K562 treated with DMSO at 1 percent for 4 hours (cell line): ENCODE results near the gene APLP1. TPM values are rescaled to one million over a fixed set of nuclear protein-coding genes. Genes with fewer than 3 reads are reported as not detected.

Source experiments
- total RNA-seq: library from RNA; unstranded; fragments of 300-600 nt; gene quantifications from 2 replicates; pipeline ENCODE4 v1.2.3, GENCODE V29; 2022; ENCODE audit not compliant: insufficient read depth

Gene APLP1
- total RNA-seq, result 5.0 and 7.4 TPM in 2 replicates

DNA sequence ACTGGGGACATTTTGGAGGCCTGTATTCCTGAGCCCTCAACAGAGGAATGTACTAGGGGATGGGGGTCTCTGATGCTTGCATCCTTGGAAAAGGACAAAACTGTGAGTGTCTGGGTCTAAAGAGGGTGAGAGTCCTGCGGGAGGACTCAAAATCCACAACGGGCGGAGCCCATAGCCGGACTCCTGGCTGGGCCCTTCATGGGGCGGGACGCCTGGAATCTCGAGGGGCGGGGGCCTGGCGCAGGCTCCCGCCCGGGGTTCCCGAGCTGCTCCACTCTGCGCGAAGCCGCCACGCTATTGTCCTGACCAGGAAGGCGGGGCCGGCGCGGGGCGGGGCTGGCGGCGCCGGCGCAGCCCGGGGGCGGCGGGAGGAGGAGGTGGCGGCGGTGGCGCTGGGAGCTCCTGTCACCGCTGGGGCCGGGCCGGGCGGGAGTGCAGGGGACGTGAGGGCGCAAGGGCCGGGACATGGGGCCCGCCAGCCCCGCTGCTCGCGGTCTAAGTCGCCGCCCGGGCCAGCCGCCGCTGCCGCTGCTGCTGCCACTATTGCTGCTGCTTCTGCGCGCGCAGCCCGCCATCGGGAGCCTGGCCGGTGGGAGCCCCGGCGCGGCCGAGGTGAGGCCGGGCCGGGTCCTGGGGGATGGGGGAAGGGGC is at the start of gene APLP1:
APLP1 (plus strand) TSS at position 403 of the 651 bp plus-strand sequence; CDS start at position 466, 63 bp downstream.

GRCh38 chr19:35852029-35852780 is 16.2 kb upstream of the APLP1 start, which contains the start of gene NPHS1:
Gene NPHS1, minus strand, starts transcription at chr19:35852504. Its CDS starts 667 bp downstream, at chr19:35851837.

GRCh38 chr19:35856546-35857149 is 11.7 kb upstream of the APLP1 start, which contains the start of gene KIRREL2:
Gene KIRREL2, plus strand, starts transcription at chr19:35856911. Its CDS starts 209 bp downstream, at chr19:35857120.

DNA sequence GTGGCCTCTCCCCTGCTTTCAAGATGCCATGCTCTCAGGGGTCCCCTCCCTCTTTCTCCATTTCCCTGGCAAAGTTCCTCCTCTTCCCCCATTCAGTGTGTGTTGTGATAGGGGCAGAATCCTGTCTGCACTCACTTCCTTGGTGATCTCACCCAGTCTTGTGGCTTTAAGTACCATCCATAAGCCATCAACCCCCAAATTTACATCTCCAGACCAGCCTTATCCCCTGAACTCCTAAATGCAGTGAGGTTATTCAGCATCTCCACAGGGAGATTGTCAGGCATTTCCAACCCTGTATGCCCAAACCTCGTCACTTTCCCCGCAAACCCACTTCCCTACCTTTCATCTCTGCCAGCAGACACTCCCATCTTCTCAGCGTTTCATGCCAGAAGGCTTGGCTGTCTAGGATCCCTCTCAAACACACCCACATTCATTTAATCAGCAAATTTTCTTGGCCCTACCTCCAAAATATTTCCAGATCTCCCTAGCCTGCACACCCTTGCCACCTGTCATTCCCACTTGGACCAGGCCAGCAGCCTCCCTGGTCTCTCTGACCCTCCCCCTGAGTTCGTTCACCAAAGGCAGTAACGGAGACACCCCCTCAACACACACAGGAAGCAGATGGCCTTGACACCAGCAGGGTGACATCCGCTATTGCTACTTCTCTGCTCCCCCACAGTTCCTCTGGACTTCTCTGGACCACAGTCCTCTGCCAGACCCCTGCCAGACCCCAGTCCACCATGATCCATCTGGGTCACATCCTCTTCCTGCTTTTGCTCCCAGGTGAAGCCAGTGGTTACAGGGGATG is 33.7 kb downstream of the APLP1 start, which contains the start of gene HCST:
HCST (plus strand) TSS at position 676 of the 808 bp plus-strand sequence; CDS start at position 741, 65 bp downstream.

DNA sequence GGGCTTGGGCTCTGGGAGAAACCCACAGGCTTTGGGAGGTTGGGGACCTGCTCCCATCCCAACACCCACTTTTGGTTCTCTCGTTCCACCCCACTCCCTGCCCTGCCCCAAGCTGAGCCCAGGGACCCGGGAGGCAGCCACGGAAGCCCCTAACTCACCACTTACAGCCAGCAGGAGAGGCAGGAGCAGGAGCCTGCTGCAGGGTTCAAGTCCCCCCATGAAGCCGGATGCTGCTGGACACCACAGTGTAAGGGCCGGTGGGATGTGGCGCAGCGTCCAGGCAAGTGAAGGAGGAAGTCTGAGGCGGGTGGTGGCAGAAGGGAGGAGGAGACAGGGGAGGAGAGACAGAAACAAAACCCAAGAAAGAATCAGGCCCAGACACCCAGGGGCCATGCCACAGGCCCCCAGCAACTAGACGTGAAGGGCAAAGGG is 39.7 kb downstream of the APLP1 start, which contains the start of gene TYROBP:
TYROBP (minus strand) TSS at position 286 of the 432 bp plus-strand sequence; CDS start at position 219, 67 bp downstream.

Other genes starting within 250 kb of the APLP1 start
- 186 and 211 TPM in 2 replicates for gene RBM42, start 239.5 kb upstream of the APLP1 start, total RNA-seq
- not detected in 2 replicates for gene ETV2, start 226.8 kb upstream of the APLP1 start, total RNA-seq
- 1,092 TPM in 2 replicates for gene COX6B1, start 220.3 kb upstream of the APLP1 start, total RNA-seq
- gene UPK1A, start 202.1 kb upstream of the APLP1 start, total RNA-seq, result not detected in 2 replicates
- gene ZBTB32, start 164.0 kb upstream of the APLP1 start, total RNA-seq, result not detected in 2 replicates
- gene KMT2B, start 150.6 kb upstream of the APLP1 start, total RNA-seq, result 21.9 and 25.7 TPM in 2 replicates
- 6.4 and 16.4 TPM in 2 replicates for gene IGFLR1, start 126.1 kb upstream of the APLP1 start, total RNA-seq
- gene U2AF1L4, start 123.2 kb upstream of the APLP1 start, total RNA-seq, result 4.8 and 6.9 TPM in 2 replicates
- gene PSENEN, start 122.9 kb upstream of the APLP1 start, total RNA-seq, result 34.5 and 42.2 TPM in 2 replicates
- gene LIN37, start 120.0 kb upstream of the APLP1 start, total RNA-seq, result 12.4 and 14.7 TPM in 2 replicates
- gene HSPB6, start 111.5 kb upstream of the APLP1 start, total RNA-seq, result 0.99 and 1.4 TPM in 2 replicates
- gene PROSER3, start 110.4 kb upstream of the APLP1 start, total RNA-seq, result 12.2 and 14.9 TPM in 2 replicates
- gene ARHGAP33, start 93.0 kb upstream of the APLP1 start, total RNA-seq, result 1.3 and 3.2 TPM in 2 replicates
- not detected in 2 replicates for gene PRODH2, start 55.7 kb upstream of the APLP1 start, total RNA-seq
- 1.1 and 3.5 TPM in 2 replicates for gene NPHS1, start 16.1 kb upstream of the APLP1 start, total RNA-seq
- not detected in 2 replicates for gene KIRREL2, start 11.7 kb upstream of the APLP1 start, total RNA-seq
- 4.9 and 8.8 TPM in 2 replicates for gene NFKBID, start 32.0 kb downstream of the APLP1 start, total RNA-seq
- not detected in 2 replicates for gene HCST, start 34.0 kb downstream of the APLP1 start, total RNA-seq
- gene TYROBP, start 39.7 kb downstream of the APLP1 start, total RNA-seq, result 24.4 and 27.1 TPM in 2 replicates
- 0.24 TPM in 1 of 2 replicates, not detected in the other for gene LRFN3, start 67.8 kb downstream of the APLP1 start, total RNA-seq
- 44.2 and 61.7 TPM in 2 replicates for gene SDHAF1, start 126.6 kb downstream of the APLP1 start, total RNA-seq
- gene SYNE4, start 140.2 kb downstream of the APLP1 start, total RNA-seq, result not detected in 2 replicates
- 30.1 TPM in 2 replicates for gene ALKBH6, start 145.6 kb downstream of the APLP1 start, total RNA-seq
- 1.8 TPM in 2 replicates for gene CLIP3, start 164.3 kb downstream of the APLP1 start, total RNA-seq
- gene THAP8, start 185.7 kb downstream of the APLP1 start, total RNA-seq, result 3.7 and 5.1 TPM in 2 replicates
- 25.9 and 34.3 TPM in 2 replicates for gene WDR62, start 186.3 kb downstream of the APLP1 start, total RNA-seq
- not detected in 2 replicates for gene OVOL3, start 242.6 kb downstream of the APLP1 start, total RNA-seq
- gene POLR2I, start 246.3 kb downstream of the APLP1 start, total RNA-seq, result 45.4 and 68.1 TPM in 2 replicates
- gene TBCB, start 246.9 kb downstream of the APLP1 start, total RNA-seq, result 42.6 and 51.1 TPM in 2 replicates